Neutrophil (primary cell): ENCODE measurements around the gene DOCK11.
A peak's percentile ranks its signal among the peaks of the same experiment; 100 is the strongest.

Source experiments
- H3K27ac ChIP-seq: fragments of 200-600 bp; sonication (generic); 2 replicates; pipeline ENCODE4 v1.5.1; 2016; ENCODE audit warnings: mild to moderate bottlenecking, moderate library complexity
- H3K27me3 ChIP-seq: fragments of 200-600 bp; sonication (generic); 2 replicates; pipeline ENCODE4 v1.6.0; 2016; ENCODE audit warnings: mild to moderate bottlenecking
- H3K36me3 ChIP-seq: fragments of 200-600 bp; sonication (generic); 2 replicates; pipeline ENCODE4 v1.5.1; 2017
- H3K4me1 ChIP-seq, 2 experiments: fragments of 200-600 bp in 1 of 2; sonication (generic) in 1 of 2; 1 replicate in 1 of 2; 2 replicates in 1 of 2; pipeline versions ENCODE4 v1.5.1 to v1.6.1; 2013 to 2016; ENCODE audit warnings: low read depth in 1 of 2, low read length in 1 of 2, mild to moderate bottlenecking in 1 of 2, moderate library complexity in 1 of 2; ENCODE audit not compliant: control insufficient read depth in 1 of 2, insufficient read depth in 1 of 2
- H3K4me3 ChIP-seq, 2 experiments: fragments of 200-600 bp in 1 of 2; sonication (generic) in 1 of 2; 1 replicate in 1 of 2; 2 replicates in 1 of 2; pipeline ENCODE4 v1.5.1; 2013 to 2016; ENCODE audit warnings: low read depth in 1 of 2, low read length in 1 of 2, mild to moderate bottlenecking in 1 of 2, moderate library complexity in 1 of 2
- H3K9me3 ChIP-seq: fragments of 200-600 bp; sonication (generic); 2 replicates; pipeline ENCODE4 v1.5.1; 2016
- CTCF ChIP-seq: fragments of 200-600 bp; sonication (generic); IDR thresholded peaks from 2 replicates; pipeline ENCODE4 v1.5.1; 2016; ENCODE audit warnings: antibody characterized with exemption

DOCK11 gene

DNA sequence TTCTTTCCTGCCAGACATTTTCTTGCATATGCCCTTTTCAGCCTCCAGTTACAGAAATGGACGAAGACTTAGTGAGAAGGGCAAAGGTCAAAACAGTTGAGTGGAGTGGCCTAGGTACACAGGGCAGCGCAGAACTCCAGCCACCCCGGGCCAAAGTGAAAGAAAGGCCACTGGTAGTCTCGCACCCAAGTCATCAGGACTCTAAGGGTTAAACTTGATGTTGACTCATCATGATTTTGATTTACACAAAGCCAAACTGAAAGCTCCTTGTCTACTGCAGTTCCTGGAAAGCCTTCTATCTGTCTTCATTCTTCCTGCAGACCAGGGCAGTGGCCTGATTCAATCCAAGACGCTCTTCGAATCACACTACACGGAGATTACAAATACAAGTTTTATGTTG is 229.2 kb downstream of the DOCK11 start:
- H3K4me1 ChIP-seq, result peaks cover 26 to 62% of the 10 kb centered on the region in 2 experiments
- H3K27me3 ChIP-seq, result no peaks in the 10 kb centered on the region
- no peaks in the 10 kb centered on the region for H3K9me3 ChIP-seq
- no peak overlapping the region for H3K4me3 ChIP-seq
- H3K36me3 ChIP-seq, result no peaks in the 10 kb centered on the region
- H3K27ac ChIP-seq, result peak overlapping the region; percentile 10
- no peak for TF ChIP-seq CTCF

GRCh38 chrX:118726396-118726795 is 230.8 kb downstream of the DOCK11 start:
- Histone ChIP-seq H3K27me3 (no peaks in the 10 kb centered on the region), H3K4me3 (peak overlapping the region; percentile 69 to 72), H3K4me1 (peaks cover 23 to 53% of the 10 kb centered on the region in 2 experiments), H3K27ac (peak overlapping the region; percentile 81), H3K9me3 (no peaks in the 10 kb centered on the region), H3K36me3 (no peaks in the 10 kb centered on the region)
- TF ChIP-seq CTCF, result no peak

GRCh38 chrX:118726887-118727685 is 231.5 kb downstream of the DOCK11 start, which contains the start of gene IL13RA1:
Gene IL13RA1 (plus strand): TSS chrX:118727606. CDS start chrX:118727639, 33 bp downstream.
- H3K9me3 ChIP-seq, result no peaks in the 10 kb centered on the region
- peaks cover 23 to 53% of the 10 kb centered on the region in 2 experiments for H3K4me1 ChIP-seq
- TF ChIP-seq CTCF, result no peak
- peak within 1 kb of the TSS; percentile 81 for H3K27ac ChIP-seq
- H3K4me3 ChIP-seq, result peak within 1 kb of the TSS; percentile 69 to 72
- H3K36me3 ChIP-seq, result no peaks in the 10 kb centered on the region
- no peaks in the 10 kb centered on the region for H3K27me3 ChIP-seq

GRCh38 chrX:118727686-118728339 is 232.2 kb downstream of the DOCK11 start:
- no peak for TF ChIP-seq CTCF
- H3K9me3 ChIP-seq, result no peaks in the 10 kb centered on the region
- H3K27ac ChIP-seq, result peak overlapping the region; percentile 81
- peak overlapping the region; percentile 69 to 72 for H3K4me3 ChIP-seq
- no peaks in the 10 kb centered on the region for H3K27me3 ChIP-seq
- no peaks in the 10 kb centered on the region for H3K36me3 ChIP-seq
- H3K4me1 ChIP-seq, result peaks cover 23 to 53% of the 10 kb centered on the region in 2 experiments

- Histone ChIP-seq H3K27ac (no peak overlapping the region), H3K4me1 (peaks cover 20 to 42% of the 10 kb centered on the region in 2 experiments), H3K4me3 (peak overlapping the region; percentile 69 to 72), H3K9me3 (no peaks in the 10 kb centered on the region), H3K27me3 (no peaks in the 10 kb centered on the region), H3K36me3 (no peaks in the 10 kb centered on the region)
- no peak for TF ChIP-seq CTCF
Observed at GRCh38 chrX:118729042-118729652, 233.5 kb downstream of the DOCK11 start.
